Adrenal gland (tissue), 5 donors: ENCODE data around the gene KAT7.

Source experiments
- CTCF ChIP-seq, 6 experiments: fragments of 450-650 bp in 4 of 6; fragments of 200-600 bp in 2 of 6; sonication (generic) in 1 of 6; IDR thresholded peaks; 1 replicate in 5 of 6; 2 replicates in 1 of 6; pipeline versions ENCODE4 v1.5.1 to v1.8.0; 2016 to 2021; ENCODE audit warnings: antibody characterized with exemption in 6 of 6, mild to moderate bottlenecking in 2 of 6, moderate library complexity in 1 of 6
- POLR2A ChIP-seq, 2 donors: fragments of 450-650 bp; IDR thresholded peaks; one replicate each; pipeline ENCODE4 v1.6.1; 2017; ENCODE audit warnings: antibody characterized with exemption in 2 of 2, mild to moderate bottlenecking in 2 of 2, moderate library complexity in 1 of 2
- donor health status: DM: no; HTN: no; CAD: no.

- TF ChIP-seq CTCF (IDR thresholded peaks at IDR 0.05) (no peak), POLR2A (IDR thresholded peaks at IDR 0.05) (no peak)
These were observed 77.5 kb downstream of the KAT7 start for GRCh38 chr17:49866019-49866380.
